RPMI7951 (cell line): ENCODE data around the gene ACP6. TPM values are rescaled to one million over a fixed set of nuclear protein-coding genes. Genes with fewer than 3 reads are reported as not detected.
A peak's percentile ranks its signal among the peaks of the same experiment; 100 is the strongest.
"Not testable (repeated sequence)": the region's sequence is repeated elsewhere in the genome, so short reads cannot be mapped to it uniquely, and the experiment has no call there.

Source experiments
- DNase-seq: peaks from one replicate; pipeline ENCODE4 v3.0.0-alpha.2; 2012; ENCODE audit warnings: low read depth
- total RNA-seq: library from RNA; depleted of rRNA; stranded (reverse); fragments of >200 nt; shearing (Covaris generic); gene quantifications from 2 replicates; pipeline ENCODE4 v1.2.3, GENCODE V29; 2014

The ACP6 gene
- total RNA-seq, 1 experiment from 2014 or later, result 7.9 TPM

DNA sequence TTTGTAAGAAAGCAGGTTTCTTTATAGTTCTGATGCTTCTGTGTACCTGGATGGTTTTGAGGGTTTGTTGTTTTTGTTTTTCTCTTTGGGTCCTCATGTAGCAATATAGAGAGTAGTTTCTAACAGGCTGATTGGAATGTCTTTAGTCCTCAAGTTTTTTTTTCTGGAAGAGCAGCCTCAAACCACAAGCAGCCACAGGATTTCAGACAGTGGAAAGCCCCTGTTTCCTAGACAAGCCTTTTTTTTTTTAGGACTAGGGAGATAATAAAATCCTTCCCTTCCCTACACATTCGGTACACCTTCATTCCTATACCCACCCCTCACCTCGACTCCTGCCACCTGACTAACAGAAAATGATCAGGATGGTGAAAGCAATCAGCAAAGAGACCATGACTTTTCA, 47.6 kb downstream of the ACP6 start:
- DNase-seq, result no peak

- DNase-seq, result no peak
Measured at GRCh38 chr1:147620543-147620942, 49.8 kb downstream of the ACP6 start.

GRCh38 chr1:147619741-147620140, 50.6 kb downstream of the ACP6 start:
- no peak for DNase-seq

GRCh38 chr1:147618771-147619170, 51.6 kb downstream of the ACP6 start:
- no peak for DNase-seq

DNA sequence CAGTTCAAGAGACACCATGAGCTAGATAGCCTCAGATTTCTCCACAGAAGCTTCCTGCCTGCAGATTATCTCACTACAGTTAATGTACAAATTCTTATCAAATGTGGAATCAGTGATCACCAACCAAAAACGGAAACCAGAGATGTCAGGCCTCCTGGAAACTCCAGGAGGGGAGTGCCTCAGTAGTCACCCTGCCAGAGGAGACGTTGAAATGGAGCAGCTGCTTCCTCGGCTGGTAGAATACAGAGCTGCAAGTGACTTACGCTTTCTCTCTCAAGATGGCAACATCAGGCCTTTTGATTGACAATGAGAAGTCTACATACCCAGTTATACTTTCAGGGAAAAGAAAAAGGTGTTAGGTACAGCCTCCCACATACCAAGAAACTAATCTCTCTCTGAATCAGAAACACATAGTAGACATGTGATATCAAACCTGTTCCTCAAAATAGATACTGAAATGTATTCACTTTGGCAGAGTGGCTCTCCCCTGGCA, 52.2 kb downstream of the ACP6 start:
- no peak for DNase-seq

DNA sequence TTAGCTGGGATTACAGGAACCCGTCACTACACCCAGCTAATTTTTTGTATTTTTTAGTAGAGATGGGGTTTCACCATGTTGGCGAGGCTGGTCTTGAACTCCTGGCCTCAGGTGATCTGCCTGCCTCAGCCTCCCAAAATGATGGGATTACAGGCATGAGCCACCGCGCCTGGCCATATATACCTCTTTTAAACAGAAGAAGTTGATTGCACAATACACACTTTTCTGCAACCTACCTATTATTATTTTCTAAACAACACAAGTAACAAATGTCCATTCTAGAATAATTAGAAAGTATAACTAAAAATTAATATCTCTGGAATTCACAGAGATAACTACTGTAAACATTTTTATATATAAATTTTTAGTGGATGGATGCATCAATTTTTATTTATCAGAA, 55.4 kb downstream of the ACP6 start:
- DNase-seq, result not testable (repeated sequence)

GRCh38 chr1:147613506-147613905, 56.8 kb downstream of the ACP6 start:
- peak; percentile 78 for DNase-seq

DNA sequence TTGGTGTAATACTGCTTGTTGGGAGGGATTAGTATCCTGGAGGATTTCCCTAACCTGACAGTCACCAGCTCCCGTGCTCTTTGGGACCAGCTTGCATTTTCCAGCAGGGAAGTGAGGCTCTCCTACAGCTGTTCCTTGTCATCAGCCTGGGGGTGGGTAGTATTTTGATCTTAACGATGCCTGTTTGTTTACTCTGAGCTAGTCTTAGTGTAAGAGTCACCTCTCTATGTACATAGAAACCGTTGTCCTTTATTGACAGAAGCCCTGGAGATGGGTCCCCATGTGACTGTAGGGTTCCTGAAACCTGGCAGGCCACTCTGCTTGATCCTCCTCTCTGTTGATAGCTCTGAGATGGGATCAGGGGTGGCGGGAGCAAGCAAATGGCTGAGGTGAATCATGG, 58.0 kb downstream of the ACP6 start:
- DNase-seq, result no peak

- DNase-seq, result no peak
Measured at GRCh38 chr1:147611586-147611985, 58.7 kb downstream of the ACP6 start.

DNA sequence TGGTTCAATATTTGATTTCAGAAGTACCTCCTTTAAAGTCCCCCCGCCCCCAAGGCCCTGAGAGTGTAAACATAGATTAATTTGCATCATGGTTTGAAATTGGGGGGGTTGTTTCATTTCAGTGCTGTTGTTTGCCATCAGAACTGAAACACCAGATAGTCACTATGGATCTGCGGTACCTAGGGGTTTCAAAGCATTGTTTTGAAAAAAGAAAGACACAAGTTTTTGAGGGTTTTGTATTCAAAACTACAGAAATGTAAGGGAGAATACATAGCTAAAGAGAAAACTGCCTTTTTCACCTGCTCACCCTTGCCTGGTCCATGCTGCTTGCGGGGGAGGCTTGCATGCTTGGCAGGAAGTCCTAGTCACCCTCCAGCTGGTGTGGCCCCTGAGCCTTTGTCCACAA, 59.3 kb downstream of the ACP6 start:
- no peak for DNase-seq

DNA sequence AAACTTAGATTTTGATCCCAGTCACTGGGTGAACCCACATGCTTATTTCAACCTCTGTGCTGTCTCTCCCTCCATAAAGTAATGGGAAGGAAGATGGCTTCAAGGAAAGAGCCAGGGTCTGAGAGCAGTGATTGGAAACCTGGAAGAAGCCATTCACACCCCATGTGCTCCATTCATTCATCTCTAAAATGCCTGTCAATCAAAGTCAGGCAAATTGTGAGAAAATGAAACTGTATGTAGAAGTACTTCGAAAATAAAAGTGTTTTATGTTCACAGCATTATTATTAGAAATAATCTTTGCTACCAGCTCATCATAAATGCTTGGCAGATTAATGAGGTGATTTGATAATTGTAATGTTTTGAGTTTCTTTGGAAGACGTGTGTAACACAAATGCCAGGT, 61.0 kb downstream of the ACP6 start:
- DNase-seq, result no peak

GRCh38 chr1:147608596-147608995, 61.7 kb downstream of the ACP6 start:
- no peak for DNase-seq

DNA sequence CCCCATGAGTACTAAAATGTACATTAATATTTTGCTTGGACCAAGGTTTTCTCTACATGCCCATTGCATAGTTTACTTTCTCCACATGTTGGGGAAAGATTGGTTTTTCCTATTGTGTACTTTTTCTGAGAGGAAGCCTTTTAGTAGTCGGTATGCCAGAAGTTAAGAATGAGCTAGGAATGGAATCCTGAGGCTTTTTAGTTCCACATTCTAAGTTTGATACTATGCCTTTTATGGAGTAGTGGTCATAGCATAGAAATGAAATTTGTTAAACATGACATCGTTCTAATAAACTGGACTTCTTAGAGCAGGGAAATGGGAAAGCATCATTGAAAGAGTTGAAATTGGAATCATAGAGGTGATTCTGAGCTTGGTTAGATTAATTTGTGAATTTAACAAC, 64.7 kb downstream of the ACP6 start:
- no peak for DNase-seq

DNA sequence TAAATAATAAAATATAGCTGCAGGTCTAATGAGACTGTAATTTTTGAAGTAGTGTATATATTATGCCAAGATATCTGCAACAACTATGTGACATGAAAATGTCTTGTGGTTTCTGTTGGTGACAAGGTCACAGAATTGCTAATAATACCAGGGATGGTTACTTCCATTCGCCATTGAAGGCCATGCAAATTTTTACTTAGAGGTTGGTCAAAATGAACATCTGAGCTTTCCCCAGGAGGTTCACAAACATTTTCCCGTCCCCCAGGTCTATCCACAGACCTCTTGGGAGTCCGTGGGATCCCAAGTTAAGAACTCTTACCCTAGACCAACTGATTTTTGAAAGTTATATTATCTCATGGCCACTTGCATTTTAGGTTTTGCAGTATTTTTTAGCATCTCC, 66.3 kb downstream of the ACP6 start:
- DNase-seq, result no peak

- peak; percentile 38 for DNase-seq
Measured at GRCh38 chr1:147600119-147601111, 69.9 kb downstream of the ACP6 start.

GRCh38 chr1:147599362-147600118, 70.8 kb downstream of the ACP6 start:
- DNase-seq, result peak; percentile 90

GRCh38 chr1:147598621-147599361, 71.5 kb downstream of the ACP6 start:
- peak; percentile 26 for DNase-seq

DNA sequence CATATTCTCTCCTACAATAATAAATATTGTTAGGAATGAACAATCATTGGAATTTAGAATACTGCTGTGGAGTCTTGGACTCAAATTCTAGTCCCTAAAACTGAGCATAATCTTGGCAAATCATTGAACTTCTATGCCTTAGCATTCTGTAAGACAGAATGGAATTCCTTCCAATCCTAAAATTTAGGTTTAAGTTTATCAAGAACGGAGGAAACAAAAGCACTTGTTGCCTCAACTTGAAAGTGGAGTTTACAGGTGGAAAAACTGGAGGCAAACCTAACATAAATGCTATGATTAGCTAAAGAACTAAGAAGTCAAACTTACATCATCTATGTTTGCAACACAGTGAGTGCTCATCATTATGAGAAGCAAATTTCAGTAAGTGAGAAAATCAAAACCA, 73.3 kb downstream of the ACP6 start:
- DNase-seq, result no peak
